IPS-18c (cell line): Measurements from ENCODE around the gene EIPR1.

Experiments
- H3K4me3 ChIP-seq: 2 replicates; pipeline ENCODE4 v1.7.0; 2013; ENCODE audit warnings: low read depth, mild to moderate bottlenecking, low read length, moderate library complexity; ENCODE audit not compliant: insufficient read depth
- H3K9me3 ChIP-seq: one replicate; pipeline ENCODE4 v1.6.1; 2013; ENCODE audit warnings: mild to moderate bottlenecking, low read length, moderate library complexity; ENCODE audit not compliant: control insufficient read depth, insufficient read depth

EIPR1 gene

GRCh38 chr2:3319745-3320566 is 57.7 kb downstream of the EIPR1 start:
- no peaks in the 10 kb centered on the region for H3K9me3 ChIP-seq

GRCh38 chr2:3319134-3319533 is 58.5 kb downstream of the EIPR1 start:
- Histone ChIP-seq H3K4me3 (no peak overlapping the region), H3K9me3 (no peaks in the 10 kb centered on the region)

More at GRCh38 chr2:3319745-3320566, 57.7 kb downstream of the EIPR1 start:
- H3K4me3 ChIP-seq: no peak overlapping the region

GRCh38 chr2:3317871-3318590 is 59.6 kb downstream of the EIPR1 start:
- Histone ChIP-seq H3K4me3 (no peak overlapping the region), H3K9me3 (no peaks in the 10 kb centered on the region)

- no peak overlapping the region for H3K4me3 ChIP-seq
- H3K9me3 ChIP-seq: no peaks in the 10 kb centered on the region
Observed at GRCh38 chr2:3317277-3317685, 60.3 kb downstream of the EIPR1 start.

- Histone ChIP-seq H3K4me3 (no peak overlapping the region), H3K9me3 (no peaks in the 10 kb centered on the region)
Observed at GRCh38 chr2:3316456-3317276, 61.0 kb downstream of the EIPR1 start.

GRCh38 chr2:3314626-3315025 is 63.0 kb downstream of the EIPR1 start:
- H3K9me3 ChIP-seq: no peaks in the 10 kb centered on the region
- H3K4me3 ChIP-seq: no peak overlapping the region

- H3K4me3 ChIP-seq: no peak overlapping the region
- no peaks in the 10 kb centered on the region for H3K9me3 ChIP-seq
Observed at GRCh38 chr2:3313781-3314375, 63.7 kb downstream of the EIPR1 start.

GRCh38 chr2:3312576-3313345 is 64.9 kb downstream of the EIPR1 start:
- H3K9me3 ChIP-seq: no peaks in the 10 kb centered on the region

GRCh38 chr2:3311601-3312000 is 66.0 kb downstream of the EIPR1 start:
- Histone ChIP-seq H3K9me3 (no peaks in the 10 kb centered on the region), H3K4me3 (no peak overlapping the region)

More at GRCh38 chr2:3312576-3313345, 64.9 kb downstream of the EIPR1 start:
- no peak overlapping the region for H3K4me3 ChIP-seq

GRCh38 chr2:3309496-3310355 is 67.9 kb downstream of the EIPR1 start:
- Histone ChIP-seq H3K9me3 (no peaks in the 10 kb centered on the region), H3K4me3 (no peak overlapping the region)

GRCh38 chr2:3307901-3308300 is 69.7 kb downstream of the EIPR1 start:
- H3K9me3 ChIP-seq: no peaks in the 10 kb centered on the region
- no peak overlapping the region for H3K4me3 ChIP-seq

GRCh38 chr2:3307236-3307635 is 70.4 kb downstream of the EIPR1 start:
- Histone ChIP-seq H3K4me3 (no peak overlapping the region), H3K9me3 (no peaks in the 10 kb centered on the region)

GRCh38 chr2:3305952-3306351 is 71.7 kb downstream of the EIPR1 start:
- no peak overlapping the region for H3K4me3 ChIP-seq

GRCh38 chr2:3305431-3305830 is 72.2 kb downstream of the EIPR1 start:
- H3K4me3 ChIP-seq: no peak overlapping the region
- no peaks in the 10 kb centered on the region for H3K9me3 ChIP-seq

More at GRCh38 chr2:3305952-3306351, 71.7 kb downstream of the EIPR1 start:
- H3K9me3 ChIP-seq: no peaks in the 10 kb centered on the region

- H3K4me3 ChIP-seq: no peak overlapping the region; the same call in 1 of the 2 replicates
- no peaks in the 10 kb centered on the region for H3K9me3 ChIP-seq
Observed at GRCh38 chr2:3303583-3304406, 73.8 kb downstream of the EIPR1 start.
